Smooth muscle cell (in vitro differentiated cells): ENCODE measurements around the gene NOXRED1. TPM values are rescaled to one million over a fixed set of nuclear protein-coding genes. Genes with fewer than 3 reads are reported as not detected.

Experiments
- DNase-seq: peaks from one replicate; lab custom pipeline; 2025; ENCODE audit not compliant: unreplicated experiment; lab: John Stamatoyannopoulos, UW
- H2AFZ ChIP-seq: fragments of 200-600 bp; sonication (generic); 2 replicates; pipeline ENCODE4 v1.6.0; 2016; ENCODE audit warnings: antibody characterized with exemption, low read depth, mild to moderate bottlenecking
- H3F3A ChIP-seq: fragments of 200-600 bp; sonication (generic); 2 replicates; pipeline ENCODE4 v1.6.0; 2017; ENCODE audit warnings: antibody characterized with exemption, low read depth
- H3K27ac ChIP-seq: fragments of 200-600 bp; sonication (generic); 2 replicates; pipeline ENCODE4 v1.5.1; 2016; ENCODE audit warnings: low read depth, mild to moderate bottlenecking
- H3K27me3 ChIP-seq: fragments of 200-600 bp; sonication (generic); 2 replicates; pipeline ENCODE4 v1.6.1; 2016; ENCODE audit warnings: low read depth, mild to moderate bottlenecking
- H3K36me3 ChIP-seq: fragments of 200-600 bp; sonication (generic); 2 replicates; pipeline ENCODE4 v1.5.1; 2016; ENCODE audit warnings: low read depth
- H3K4me1 ChIP-seq: fragments of 200-600 bp; sonication (generic); 2 replicates; pipeline ENCODE4 v1.5.1; 2016; ENCODE audit warnings: low read depth
- H3K4me2 ChIP-seq: fragments of 200-600 bp; sonication (generic); 2 replicates; pipeline ENCODE4 v1.6.0; 2016; ENCODE audit warnings: mild to moderate bottlenecking
- H3K4me3 ChIP-seq: fragments of 200-600 bp; sonication (generic); 2 replicates; pipeline ENCODE4 v1.5.1; 2016; ENCODE audit warnings: mild to moderate bottlenecking
- H3K79me2 ChIP-seq: fragments of 200-600 bp; sonication (generic); 2 replicates; pipeline ENCODE4 v1.6.0; 2016; ENCODE audit warnings: low read depth, mild to moderate bottlenecking
- H3K9ac ChIP-seq: fragments of 200-600 bp; sonication (generic); 2 replicates; pipeline ENCODE4 v1.6.0; 2016; ENCODE audit warnings: low read depth
- H3K9me3 ChIP-seq: fragments of 200-600 bp; sonication (generic); replicated peaks from 2 replicates; pipeline ENCODE4 v1.5.1; 2016; ENCODE audit warnings: low read depth
- H4K20me1 ChIP-seq: fragments of 200-600 bp; sonication (generic); 2 replicates; pipeline ENCODE4 v1.6.0; 2016; ENCODE audit warnings: low read depth
- WGBS: methylation state at CpG from one replicate; pipeline ENCODE4 v1.1.7; 2016; ENCODE audit warnings: low lambda C conversion rate; 5-methylcytosine and 5-hydroxymethylcytosine counted together
- polyA plus RNA-seq: library from polyadenylated mRNA; unstranded; fragments of >200 nt; fragmentation: Nextera tagmentation; extraction: Ambion mirVana; gene quantifications from 2 replicates; pipeline ENCODE4 v1.2.1, GENCODE V29; 2016
- total RNA-seq: library from RNA; depleted of rRNA; stranded (reverse); fragments of >200 nt; gene quantifications from 2 replicates; pipeline ENCODE4 v1.2.3, GENCODE V29; 2014
- TF ChIP-seq, protein P1 (sequence below): fragments of 200-600 bp; sonication (generic); IDR thresholded peaks from 2 replicates; pipeline ENCODE4 v1.5.1; 2017; ENCODE audit warnings: borderline replicate concordance, mild to moderate bottlenecking, antibody characterized with exemption; ENCODE audit not compliant: insufficient read depth, poor library complexity, severe bottlenecking

Gene NOXRED1
- total and polyA plus RNA-seq, 2 experiments from 2014 or later: 0.14 to 0.49 TPM

DNA sequence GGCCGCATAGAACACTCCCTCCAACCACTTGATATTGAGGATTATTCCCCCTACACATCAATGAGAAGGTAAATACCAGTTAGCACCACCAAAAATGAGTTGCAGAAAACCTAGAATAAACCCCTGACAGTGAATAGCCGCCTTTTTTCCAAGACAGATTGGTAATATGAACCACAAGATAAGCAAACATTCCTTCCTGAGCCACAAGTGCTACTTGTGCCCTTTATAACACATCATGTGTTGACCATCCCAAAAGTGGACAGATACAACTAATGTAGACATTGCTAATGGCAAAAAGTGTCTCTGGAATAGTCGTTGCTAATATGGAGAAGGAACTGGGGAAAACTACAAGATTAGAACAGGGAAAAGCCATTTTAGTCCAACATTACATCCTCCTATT, 17.2 kb downstream of the NOXRED1 start:
- Histone ChIP-seq H3K9ac (no peak overlapping the region), H3K27me3 (no peaks in the 10 kb centered on the region), H3F3A (peaks cover 8% of the 10 kb centered on the region), H3K4me1 (peaks cover 10% of the 10 kb centered on the region), H3K36me3 (no peaks in the 10 kb centered on the region), H4K20me1 (no peaks in the 10 kb centered on the region), H3K9me3 (no peaks in the 10 kb centered on the region), H3K4me3 (no peak overlapping the region), H3K79me2 (no peaks in the 10 kb centered on the region), H3K4me2 (peak overlapping the region; percentile 49), H3K27ac (peak overlapping the region; percentile 69), H2AFZ (no peak overlapping the region)
- WGBS: 55% methylated on average over 3 of the region's 3 CpGs
- TF ChIP-seq, protein P1, sequence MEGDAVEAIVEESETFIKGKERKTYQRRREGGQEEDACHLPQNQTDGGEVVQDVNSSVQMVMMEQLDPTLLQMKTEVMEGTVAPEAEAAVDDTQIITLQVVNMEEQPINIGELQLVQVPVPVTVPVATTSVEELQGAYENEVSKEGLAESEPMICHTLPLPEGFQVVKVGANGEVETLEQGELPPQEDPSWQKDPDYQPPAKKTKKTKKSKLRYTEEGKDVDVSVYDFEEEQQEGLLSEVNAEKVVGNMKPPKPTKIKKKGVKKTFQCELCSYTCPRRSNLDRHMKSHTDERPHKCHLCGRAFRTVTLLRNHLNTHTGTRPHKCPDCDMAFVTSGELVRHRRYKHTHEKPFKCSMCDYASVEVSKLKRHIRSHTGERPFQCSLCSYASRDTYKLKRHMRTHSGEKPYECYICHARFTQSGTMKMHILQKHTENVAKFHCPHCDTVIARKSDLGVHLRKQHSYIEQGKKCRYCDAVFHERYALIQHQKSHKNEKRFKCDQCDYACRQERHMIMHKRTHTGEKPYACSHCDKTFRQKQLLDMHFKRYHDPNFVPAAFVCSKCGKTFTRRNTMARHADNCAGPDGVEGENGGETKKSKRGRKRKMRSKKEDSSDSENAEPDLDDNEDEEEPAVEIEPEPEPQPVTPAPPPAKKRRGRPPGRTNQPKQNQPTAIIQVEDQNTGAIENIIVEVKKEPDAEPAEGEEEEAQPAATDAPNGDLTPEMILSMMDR: no peak
- no peak for DNase-seq

DNA sequence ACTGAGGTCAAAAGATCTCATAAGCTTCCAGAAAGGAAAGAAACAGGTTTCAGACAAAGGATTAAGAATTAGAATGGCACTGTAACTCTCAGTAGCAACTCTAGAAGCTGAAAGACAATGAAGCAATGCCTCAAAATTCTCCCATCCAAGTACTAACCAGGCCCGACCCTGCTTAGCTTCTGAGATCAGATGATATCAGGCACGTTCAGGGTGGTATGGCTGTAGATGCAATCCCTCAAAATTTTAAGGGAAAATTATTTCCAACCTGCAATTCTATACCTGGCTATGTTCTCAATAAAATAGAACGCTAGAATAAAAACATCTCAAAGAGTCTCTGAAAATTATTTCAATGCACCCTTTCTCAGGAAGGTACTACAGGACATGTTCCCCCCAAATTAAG, 19.6 kb downstream of the NOXRED1 start:
- peaks cover 8% of the 10 kb centered on the region for H3F3A ChIP-seq
- H3K9me3 ChIP-seq: no peaks in the 10 kb centered on the region
- no peak for DNase-seq
- H3K36me3 ChIP-seq: no peaks in the 10 kb centered on the region
- H4K20me1 ChIP-seq: no peaks in the 10 kb centered on the region
- H3K4me1 ChIP-seq: peaks cover 10% of the 10 kb centered on the region
- H3K79me2 ChIP-seq: no peaks in the 10 kb centered on the region
- no peak overlapping the region for H3K4me2 ChIP-seq
- no peak overlapping the region for H3K27ac ChIP-seq
- 90% methylated on average over 3 of the region's 3 CpGs for WGBS
- no peak overlapping the region for H2AFZ ChIP-seq
- TF ChIP-seq, protein P1: no peak
- no peak overlapping the region for H3K4me3 ChIP-seq
- no peaks in the 10 kb centered on the region for H3K27me3 ChIP-seq
- no peak overlapping the region for H3K9ac ChIP-seq

DNA sequence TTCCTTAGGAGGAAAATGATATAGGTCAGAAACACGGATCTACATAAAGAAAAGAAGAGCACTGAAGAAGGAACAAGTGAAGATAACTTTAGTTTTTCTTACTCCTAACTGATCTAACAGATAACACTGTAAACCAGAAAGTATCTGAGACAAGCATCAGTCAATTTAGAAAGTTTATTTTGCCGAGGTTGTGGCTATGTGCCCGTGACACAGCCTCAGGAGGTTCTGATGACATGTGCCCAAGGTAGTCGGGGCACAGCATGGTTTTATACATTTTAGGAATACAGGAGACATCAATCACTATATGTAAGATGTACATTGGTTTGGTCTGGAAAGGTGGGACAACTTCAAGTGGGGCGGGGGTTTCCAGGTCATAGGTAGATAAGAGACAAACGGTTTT, 23.1 kb downstream of the NOXRED1 start:
- no peaks in the 10 kb centered on the region for H3K9me3 ChIP-seq
- DNase-seq: no peak
- no peak overlapping the region for H3K4me3 ChIP-seq
- WGBS: 86% methylated on average over 6 of the region's 6 CpGs
- H3K9ac ChIP-seq: no peak overlapping the region
- no peaks in the 10 kb centered on the region for H3K36me3 ChIP-seq
- H3K27ac ChIP-seq: no peak overlapping the region
- no peaks in the 10 kb centered on the region for H3F3A ChIP-seq
- TF ChIP-seq, protein P1: no peak
- H2AFZ ChIP-seq: no peak overlapping the region
- H3K79me2 ChIP-seq: no peaks in the 10 kb centered on the region
- no peaks in the 10 kb centered on the region for H3K27me3 ChIP-seq
- H4K20me1 ChIP-seq: no peaks in the 10 kb centered on the region
- H3K4me2 ChIP-seq: no peak overlapping the region
- no peaks in the 10 kb centered on the region for H3K4me1 ChIP-seq

DNA sequence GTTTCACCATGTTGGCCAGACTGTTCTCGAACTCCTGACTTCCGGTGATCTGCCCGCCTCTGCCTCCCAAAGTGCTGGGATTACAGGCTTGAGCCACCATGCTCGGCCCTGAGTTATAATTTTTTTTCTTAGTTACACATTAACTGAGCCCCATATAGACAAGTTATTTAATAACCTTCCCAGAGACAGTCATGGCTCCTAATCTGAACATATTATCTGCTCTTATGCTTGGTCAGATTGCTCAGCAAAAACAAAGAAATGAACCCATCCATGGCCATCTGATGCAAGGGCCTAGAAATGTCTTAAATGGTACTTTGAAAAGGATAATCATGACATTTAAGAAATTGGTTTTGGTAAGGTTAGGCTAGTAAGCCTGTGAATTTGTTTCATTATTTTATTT, 33.1 kb downstream of the NOXRED1 start:
- no peak overlapping the region for H3K4me2 ChIP-seq
- 96% methylated on average over 4 of the region's 4 CpGs for WGBS
- H4K20me1 ChIP-seq: no peaks in the 10 kb centered on the region
- no peak overlapping the region for H3K9ac ChIP-seq
- no peaks in the 10 kb centered on the region for H3F3A ChIP-seq
- no peak overlapping the region for H3K4me3 ChIP-seq
- H2AFZ ChIP-seq: no peak overlapping the region
- no peak for DNase-seq
- no peak overlapping the region for H3K27ac ChIP-seq
- no peaks in the 10 kb centered on the region for H3K36me3 ChIP-seq
- no peaks in the 10 kb centered on the region for H3K9me3 ChIP-seq
- TF ChIP-seq, protein P1: no peak
- H3K27me3 ChIP-seq: no peaks in the 10 kb centered on the region
- H3K4me1 ChIP-seq: no peaks in the 10 kb centered on the region
- H3K79me2 ChIP-seq: no peaks in the 10 kb centered on the region
